Kidney glomerular epithelial cell (primary cell): ENCODE data around the gene ITGB3.

Experiments
- DNase-seq: peaks from one replicate; lab custom pipeline; 2025; lab: John Stamatoyannopoulos, UW

Gene ITGB3

GRCh38 chr17:47338026-47338425 lies 84.4 kb downstream of the ITGB3 start:
- no peak for DNase-seq

- no peak for DNase-seq
Observed at GRCh38 chr17:47352848-47353247, 99.2 kb downstream of the ITGB3 start.

DNA sequence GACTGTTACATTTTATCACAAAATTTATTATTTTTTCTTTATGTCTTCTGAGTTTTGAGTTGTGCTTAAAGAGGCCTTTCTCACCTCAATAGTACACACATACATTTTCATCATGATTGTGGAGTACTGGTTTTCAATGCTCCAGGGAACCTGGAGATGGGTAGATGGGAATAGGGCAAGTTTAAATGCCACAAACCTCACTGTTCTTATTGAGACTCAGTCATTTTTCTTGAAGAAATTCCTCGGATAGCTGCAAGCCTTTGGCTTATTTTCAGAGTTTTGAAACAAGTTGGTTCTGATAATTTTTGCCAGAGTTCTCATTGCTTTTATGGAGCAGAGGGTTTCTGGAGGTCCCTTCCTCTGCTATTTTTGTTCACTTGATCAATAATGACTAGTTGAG lies 105.0 kb downstream of the ITGB3 start:
- DNase-seq: no peak
